ENCODE results near the gene UMAD1.

The UMAD1 gene

DNA sequence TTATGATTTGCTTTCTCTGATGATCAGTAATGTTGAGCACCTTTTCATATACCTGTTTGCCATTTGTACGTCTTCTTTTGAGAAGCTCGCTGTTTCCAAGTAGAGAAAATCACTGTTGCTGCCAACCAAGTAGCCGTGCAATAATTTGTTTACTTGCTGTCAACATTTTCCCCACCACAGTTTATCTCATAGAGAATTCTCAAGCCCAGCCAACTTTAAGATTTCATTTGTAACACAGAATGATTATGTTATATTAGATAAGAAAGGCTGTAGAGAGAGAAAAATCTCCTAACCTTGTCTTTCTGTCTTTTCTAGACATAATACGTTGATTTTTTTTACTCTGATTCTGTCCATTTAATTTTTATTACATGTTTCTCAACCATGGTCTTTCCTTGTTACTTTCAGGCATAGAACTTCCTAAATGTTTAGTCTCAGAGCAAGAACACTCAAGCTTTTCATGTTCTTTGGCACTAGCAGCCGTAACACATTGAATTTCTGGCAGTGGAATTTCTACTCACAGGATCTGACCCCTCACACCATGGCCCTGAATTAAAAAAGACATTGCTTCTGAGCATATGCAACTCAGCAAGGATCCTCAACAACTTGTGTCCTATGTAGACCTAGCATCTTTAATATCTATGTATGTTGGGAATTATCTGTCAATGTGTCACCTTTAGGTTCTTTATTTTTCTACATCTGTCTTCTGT is 54.7 kb downstream of the UMAD1 start:
- DNase-seq: no peak

DNA sequence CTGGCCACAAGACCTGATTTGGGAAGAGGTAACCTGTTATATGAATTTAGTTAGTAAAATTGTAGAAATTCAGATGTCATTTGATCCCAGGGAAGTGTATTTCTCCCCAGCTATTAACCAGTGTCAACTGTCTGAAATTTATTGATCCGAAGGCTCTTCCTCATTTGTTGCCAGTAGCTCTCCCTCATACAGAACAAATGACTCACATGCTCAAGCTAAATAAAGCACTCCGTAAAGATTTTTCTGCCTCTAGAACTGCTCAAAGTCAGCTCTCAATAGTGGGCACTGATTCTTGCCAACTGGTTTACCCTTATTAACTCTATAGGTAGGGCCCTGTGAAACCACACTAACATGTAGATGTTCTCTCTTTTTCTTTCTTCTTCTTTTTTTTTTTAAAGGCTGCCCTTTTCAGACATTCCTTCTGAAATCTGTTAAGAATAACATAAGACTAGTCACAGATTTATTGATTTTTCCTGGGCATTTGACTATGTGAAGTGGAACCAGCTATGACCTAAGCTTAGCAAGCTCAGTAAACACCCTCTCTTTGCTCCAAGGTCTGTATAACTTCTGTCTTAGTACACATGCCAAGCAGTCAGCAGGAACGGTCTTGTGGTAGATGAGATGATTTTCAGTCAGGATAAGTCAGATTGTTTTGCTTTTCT is 56.0 kb downstream of the UMAD1 start:
- DNase-seq: peak; percentile 69

DNA sequence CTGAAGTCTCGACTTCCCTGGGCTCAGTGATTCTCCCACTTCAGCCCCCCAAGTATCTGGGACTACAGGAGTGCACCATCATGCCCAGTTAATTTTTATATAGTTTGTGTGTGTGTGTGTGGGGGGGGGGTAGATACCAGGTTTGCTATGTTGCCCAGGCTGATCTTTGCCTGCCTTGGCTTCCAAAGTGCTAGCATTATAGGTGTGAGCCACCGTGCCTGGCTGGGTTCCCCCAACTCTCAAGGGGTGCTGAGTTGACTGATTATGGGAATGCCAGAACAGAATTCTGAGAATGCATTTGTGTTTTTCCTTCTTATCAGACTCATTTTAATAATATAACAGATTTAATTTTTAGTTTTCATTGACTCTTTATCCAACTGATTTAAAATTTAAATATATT is 58.4 kb downstream of the UMAD1 start:
- no peak for DNase-seq

DNA sequence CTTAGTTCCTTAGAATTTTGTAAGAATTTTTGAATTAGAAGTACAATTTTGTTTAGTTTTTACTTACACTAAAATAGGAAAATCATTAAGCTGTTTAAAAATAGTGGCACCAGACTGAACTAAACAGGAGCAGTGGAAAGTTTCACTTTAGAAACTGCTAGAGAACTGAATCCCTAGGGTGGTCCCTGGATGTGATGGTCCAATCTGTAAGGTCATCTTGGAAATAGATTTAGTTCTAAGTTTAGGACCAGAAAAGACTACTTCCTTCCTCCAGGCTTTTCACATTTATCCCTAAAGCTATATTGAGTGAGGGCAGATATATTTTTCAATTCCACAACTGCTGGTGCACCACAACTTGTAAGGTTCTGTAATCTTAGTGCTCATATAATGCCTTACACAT is 58.8 kb downstream of the UMAD1 start:
- no peak for DNase-seq

DNA sequence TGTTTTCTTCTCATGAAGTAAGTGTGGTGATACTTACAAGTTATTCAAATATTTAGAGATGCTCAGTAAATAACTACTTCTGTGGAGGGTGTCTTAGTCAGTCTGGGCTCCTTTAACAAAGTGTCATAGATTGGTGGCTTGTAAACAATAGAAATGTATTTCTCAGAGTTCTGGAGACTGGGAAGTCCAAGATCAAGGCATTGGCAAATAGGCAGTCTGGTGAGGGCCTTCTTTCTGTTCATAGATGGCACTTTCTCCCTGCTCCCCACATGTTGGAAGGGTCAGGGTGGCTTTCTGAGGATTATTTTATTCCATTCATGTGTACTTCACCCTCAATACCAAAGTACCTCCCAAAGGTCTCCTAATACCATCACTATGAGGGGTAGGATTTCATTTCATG is 59.4 kb downstream of the UMAD1 start:
- no peak for DNase-seq

DNA sequence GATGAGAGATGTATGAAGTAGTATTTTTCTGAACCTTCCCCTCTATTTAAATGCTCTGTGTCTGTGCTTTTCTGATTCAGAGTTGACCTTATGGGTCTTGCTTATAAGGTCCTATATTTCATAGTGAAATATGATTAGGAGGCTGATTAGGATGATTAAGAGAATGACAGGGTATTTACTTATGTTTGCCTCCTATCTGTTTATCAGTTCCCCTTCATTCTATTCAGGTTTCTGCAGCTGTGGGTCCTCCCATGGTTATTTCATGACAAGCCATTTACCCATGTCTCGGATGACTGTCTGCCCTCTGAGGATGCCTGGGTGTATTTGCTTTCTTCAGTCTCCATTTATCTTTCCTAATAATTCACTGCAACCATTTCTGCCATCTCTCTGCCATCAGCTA is 61.0 kb downstream of the UMAD1 start:
- no peak for DNase-seq

DNA sequence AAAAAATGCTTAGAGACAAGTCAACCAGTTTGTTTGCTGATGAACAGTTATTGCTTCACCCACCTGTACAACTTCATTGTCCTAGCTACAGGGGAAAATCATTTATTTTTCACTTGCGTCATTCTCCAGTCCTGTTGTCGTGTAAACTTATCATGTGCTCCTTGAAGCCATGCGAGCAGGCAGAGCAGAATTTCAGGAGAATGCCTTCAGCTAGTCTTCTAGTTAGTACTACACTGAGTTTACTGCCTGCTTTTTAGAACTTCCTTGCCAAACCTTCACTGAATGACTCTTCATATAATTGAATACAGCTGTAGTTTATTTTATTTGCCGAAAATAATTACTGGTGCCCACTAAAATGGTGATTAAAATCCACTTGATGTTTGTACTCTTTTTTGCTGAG is 62.3 kb downstream of the UMAD1 start:
- peak; percentile 42 for DNase-seq

DNA sequence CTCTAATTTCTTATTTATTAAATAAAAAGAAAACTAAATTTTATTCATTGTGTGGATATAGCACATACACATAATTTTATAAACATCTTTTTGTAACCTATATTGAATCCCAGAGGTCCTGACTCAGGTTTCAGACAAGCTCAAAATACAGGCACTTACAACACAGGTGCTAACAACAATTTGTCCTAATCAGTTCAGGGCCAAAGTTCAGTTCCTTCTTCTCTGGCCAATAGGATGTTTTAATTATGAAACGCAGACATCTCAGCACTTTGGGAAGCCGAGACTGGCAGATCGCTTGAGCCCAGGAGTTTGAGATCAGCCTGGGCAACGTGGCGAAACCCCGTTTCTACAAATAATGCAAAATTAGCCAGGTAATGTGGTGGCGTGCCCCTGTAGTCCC is 62.9 kb downstream of the UMAD1 start:
- DNase-seq: no peak

DNA sequence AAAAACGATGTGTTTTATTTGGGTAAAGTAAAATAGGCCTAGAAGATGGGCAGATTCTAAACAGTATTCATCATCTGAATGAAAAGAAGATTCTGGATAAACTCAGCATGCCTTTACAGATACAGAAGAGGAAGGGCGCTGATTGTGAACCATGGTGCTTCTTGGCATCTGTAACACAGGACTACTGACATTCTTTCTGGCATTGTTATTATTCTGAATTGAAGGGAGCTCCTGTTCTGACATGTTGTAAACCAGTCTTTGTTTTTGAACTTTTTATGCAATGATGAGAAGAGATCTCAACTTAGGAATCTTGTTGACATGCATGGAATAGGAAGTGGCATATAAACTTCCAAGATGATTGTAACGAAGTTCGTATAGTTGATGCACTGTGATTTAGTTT is 64.3 kb downstream of the UMAD1 start:
- DNase-seq: no peak

DNA sequence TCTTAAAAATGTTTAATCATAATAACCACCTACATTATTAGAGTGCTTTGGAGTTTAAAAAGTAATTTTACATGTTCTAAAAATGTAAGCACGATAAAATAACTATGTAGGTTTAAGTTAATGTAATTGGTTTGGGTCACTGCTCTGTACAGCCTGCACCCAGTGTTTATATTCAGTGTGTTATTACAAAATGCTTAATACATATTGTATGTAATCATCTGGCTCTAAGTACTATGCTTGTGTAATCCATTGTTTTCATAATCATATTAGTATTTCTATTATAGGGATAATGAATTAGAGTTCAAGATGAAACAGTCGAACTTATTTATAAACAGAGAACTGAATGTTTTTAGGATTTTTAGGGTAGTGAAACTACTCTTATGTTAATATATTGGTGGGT is 64.8 kb downstream of the UMAD1 start:
- DNase-seq: no peak

DNA sequence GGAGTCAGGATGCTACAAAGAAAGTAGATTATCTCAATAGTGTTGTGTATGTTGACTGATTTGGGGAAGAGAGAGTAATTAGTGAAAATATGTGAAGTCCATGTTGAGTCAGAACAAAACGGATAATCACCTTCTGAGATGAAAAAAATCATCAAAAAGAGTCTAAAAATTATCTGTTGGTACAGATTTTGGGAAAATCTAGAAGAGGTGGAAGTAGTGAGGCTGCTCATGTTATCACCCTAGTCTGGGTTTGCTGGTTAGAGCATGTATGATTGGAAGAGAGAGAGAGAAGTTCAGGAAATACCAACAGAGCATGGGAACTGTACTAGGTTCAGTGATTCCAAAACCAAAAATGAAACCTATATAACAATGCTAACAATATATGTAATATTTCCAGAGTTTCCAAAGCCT is 65.6 kb downstream of the UMAD1 start:
- no peak for DNase-seq

DNA sequence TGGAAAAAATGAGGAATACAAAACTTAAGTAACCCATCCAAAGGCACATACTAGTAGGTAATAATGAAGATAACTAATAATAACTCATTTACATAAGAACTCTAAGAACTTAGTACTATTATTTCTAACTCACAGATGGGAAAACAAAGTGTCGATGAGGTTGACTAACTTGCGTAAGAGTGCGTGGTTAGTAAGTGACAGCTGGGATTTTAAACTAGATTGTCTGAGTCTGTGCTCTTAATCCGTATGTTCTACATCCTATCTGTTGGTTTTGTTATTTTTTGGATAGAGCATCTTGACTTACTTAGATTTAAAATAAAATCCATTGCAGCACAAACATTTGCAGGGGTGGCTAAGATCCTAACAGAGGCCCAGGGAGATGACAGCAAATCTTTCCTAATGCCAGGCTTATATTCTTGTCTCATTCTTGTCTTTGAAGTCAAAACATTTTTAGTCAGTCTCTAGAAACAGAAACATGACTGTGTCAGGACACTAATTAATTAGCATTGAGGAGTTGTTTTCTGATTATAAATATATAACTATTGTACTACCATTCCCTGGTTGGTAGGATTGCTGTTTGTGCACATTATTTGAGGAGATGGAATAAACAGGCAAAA is 66.1 kb downstream of the UMAD1 start:
- DNase-seq: no peak

DNA sequence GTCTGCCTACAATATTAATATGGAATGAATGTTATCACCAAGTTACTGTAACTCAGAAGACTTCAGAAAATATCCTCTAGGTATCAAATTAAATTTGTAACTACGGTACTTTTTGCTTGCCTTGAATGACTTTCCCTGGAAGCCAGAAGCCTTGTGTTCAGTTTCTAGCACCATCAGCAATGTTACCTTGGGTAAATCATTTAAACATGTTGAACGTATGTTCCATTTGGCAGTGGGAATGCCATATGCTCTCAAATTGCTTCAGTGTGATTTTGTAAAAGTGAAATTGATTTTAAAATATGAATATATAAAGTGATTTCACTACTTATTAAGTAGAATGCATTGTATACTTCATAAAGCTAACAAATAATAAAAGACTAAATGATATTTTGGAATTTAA is 66.7 kb downstream of the UMAD1 start:
- DNase-seq: no peak

DNA sequence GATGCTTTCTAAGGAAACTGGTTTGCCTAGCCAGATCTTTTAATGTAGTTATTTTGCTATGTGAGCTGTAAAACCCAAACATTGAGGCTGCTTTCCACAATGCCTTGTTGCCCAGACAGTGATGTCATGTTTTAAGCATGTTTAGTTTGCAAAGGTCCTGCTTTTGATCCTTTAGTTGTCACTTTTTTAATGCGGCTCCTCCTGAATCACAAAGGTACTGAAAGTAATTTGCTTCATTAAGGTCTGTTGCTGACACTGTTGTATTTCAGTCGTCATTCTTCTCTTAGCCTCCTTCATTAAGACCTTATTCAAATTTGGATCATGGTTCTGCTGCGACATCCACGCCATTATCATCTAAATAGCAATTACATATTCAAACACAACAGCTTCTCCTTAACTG is 67.3 kb downstream of the UMAD1 start:
- peak; percentile 22 for DNase-seq

DNA sequence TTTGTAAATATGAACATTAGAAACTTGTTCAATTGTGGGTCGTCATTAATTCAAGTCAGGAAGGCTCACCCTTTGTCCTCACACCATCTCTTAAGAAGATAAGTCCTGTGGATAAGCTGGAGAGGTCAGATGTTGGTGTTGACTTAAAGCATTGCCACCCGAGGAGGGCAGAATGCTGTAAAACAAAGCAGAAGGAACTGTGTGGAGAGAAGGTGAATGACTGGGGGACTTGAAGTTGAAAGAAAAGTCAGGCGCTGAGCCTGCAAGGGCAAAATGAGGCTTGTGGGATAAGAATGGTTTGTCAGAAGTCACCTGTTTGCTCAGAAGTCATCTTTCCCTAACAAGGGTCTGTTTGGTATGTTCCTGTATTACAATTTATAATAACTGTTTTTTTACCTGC is 68.7 kb downstream of the UMAD1 start:
- DNase-seq: no peak

DNA sequence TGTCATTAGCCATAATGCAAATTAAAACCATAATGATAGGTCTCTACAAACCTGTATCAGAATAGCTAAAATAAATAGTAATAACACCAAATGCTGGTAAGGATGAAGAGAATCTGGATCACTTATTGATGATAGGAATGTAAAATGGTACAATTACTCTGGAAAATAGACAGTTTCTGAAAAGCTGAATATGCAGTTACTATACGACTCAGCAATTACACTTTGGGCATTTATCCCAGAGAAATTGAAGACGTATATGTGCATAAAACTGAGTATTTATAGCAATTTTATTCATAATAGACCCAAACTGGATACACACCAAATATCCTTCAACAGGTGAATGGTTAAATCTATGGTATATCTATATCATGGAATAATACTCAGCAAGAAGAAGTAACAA is 69.9 kb downstream of the UMAD1 start:
- DNase-seq: no peak

DNA sequence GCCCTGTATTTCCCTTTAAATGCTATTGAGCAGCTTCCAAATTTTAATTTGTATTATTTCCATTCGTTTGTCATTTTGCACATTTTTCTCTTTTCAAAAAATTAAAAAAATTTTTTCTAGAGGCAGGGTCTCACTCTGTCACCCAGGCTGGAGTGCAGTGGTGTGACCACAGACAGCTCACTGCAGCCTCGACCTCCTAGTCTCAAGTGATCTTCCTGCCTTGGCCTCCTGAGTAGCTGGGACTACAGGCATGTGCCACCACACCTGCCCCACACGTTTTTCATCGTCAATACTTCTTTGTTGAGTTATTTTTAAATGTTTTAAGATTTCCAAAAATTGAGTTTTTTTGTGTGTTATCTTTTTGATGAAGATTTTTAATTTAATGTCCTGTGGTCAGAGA is 73.2 kb downstream of the UMAD1 start:
- DNase-seq: no peak

DNA sequence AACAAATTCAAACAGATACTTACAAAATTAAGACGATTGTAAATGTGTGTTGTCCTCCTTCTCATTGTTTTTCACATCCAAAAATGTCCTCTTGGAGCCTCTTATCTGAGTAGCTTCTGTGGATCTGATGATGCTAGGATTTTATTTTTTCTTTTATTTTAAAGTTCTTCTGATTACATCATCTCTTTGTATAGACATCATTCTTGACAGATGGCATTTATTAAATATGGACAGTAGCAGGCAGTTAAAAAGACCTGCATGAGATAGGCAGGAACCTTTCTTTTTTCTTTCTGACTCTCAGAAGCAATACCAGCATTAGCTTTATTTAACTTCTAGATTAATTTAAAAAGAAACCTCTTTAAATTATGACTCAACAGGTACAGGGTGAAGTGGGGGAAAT is 77.9 kb downstream of the UMAD1 start, which contains the start of gene RPA3:
Gene RPA3, minus strand, starts transcription at position 116 of the 400 bp plus-strand sequence. CDS start 78,189 bp downstream, outside the sequence.
- DNase-seq: no peak

DNA sequence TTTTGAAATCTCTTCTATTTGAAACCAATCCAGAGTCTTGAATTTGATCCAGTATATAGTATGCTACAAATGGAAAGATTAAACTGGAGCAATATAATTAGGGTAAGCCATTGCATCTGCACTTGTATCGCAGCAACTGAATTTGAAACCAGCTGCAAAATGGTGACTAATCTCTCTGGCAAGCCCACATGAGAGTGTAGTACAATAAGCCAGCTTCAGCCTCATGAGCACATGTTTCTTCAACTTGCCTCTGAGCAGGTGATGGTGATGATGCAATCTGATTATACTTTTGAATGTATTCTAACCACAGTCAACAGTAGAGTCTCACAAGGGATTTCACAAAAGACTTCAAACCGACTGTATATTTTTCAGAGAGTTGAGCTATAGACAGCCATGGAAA is 78.7 kb downstream of the UMAD1 start:
- peak; percentile 85 for DNase-seq

DNA sequence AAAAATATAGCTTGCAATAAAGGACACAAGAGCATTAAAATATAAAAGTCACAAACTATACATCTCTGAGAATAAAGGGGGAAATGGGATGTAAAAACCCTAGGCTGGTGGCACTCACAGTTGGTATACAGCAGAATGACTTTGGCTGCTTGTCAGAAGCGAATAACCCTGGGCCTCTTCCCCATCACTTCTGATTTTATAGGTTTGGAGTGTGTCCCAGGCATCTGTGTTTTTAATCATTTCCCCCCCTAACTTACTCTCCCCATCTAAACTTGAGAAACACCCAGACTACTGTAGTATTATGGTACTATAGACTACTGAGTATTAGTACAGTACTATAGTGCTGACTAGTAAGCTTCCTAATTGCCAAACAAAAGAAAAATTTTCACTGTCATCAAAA is 79.6 kb downstream of the UMAD1 start:
- DNase-seq: no peak

DNA sequence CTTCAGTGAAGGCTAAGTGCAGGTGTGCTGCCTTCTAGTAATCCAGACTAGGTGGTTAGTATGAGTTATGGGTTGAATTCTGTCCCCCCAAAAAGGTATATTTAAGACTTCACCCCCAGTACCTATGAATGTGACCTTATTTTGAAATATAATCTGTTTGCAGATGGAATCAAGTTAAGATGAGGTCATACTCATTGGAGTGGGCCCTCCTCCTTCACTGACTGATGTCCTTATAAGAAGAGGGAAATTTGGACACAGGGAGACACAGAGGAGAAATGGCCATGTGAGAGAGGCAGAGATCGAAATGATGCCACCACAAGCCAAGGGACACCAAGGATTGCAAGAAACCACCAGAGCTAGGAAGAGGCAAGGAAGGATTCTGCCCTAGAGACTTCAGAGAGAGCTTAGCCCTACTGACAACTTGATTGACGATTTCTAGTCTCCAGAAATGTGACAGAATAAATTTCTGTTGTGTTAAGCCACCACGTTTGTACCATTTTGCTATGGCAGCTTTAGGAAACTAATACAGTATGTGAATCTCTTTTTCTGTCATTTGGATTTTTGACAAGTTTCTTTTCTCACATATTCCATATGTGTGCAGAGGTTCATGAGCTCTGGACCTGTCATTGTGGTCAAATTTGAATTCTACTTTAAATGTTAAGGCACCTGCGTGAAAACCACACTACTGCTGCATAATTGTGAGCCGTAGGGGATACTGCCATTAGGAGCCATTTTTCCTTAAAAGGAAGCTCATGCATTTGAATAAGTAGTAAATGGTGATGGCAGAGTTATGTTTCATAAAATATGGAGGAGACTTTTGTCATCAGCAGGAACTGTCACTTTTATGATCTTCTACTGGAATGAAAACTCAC is 80.4 kb downstream of the UMAD1 start:
- DNase-seq: no peak

DNA sequence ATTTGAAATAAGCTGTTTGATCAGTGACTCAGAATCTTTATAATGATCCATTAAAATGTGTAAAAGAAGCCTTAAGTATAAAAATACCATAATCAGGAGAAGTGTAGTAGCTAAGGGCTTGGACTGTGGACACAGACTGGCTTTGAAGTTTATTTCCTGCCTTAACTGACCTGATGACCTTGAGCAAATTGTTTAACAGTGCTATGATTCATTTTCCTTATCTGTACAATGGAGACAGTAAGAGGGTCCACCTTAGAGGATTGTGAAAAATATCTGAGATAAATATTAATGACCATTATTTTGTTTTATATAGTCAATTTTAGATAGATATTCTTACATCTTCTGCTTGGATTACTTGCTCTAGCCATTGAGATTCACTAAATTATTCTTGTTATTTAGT is 91.2 kb downstream of the UMAD1 start:
- DNase-seq: no peak

DNA sequence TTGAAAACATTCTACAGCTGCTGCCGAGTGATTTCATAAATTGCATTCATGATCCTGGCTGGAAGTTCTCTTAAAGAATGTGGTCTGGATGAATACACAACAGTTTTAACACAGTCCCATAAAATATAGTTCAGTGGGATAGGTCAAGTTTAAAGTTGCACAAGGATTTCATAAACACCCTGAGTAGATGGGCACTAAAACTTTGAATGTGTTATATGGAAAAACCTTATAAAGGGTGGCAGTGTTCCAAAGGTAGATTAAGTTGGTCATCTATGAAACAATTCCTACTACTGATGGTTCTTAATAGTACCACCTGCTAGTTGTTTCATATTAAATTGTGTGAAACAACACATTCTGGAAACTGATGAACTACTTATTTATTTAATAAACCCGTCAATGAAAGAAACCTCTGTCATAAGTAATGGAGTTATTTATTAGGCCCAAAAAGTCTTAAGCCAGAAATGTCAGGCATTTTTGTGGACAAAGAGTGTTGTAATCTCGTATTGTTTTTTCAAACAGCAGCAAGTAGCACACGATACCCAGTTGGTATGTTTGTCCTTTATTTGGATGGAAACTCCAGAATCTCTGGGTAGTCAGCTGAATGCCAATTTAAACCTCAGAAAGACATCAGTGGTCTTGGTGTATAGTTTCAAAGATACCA is 92.2 kb downstream of the UMAD1 start:
- peak; percentile 57 for DNase-seq
